H9 (cell line): Measurements from ENCODE around the gene MGST2. TPM values are rescaled to one million over a fixed set of nuclear protein-coding genes. Genes with fewer than 3 reads are reported as not detected.

Source experiments
- DNase-seq: peaks from one replicate; pipeline ENCODE4 v3.0.0-alpha.2; 2017
- H2AFZ ChIP-seq: one replicate; pipeline ENCODE4 v1.6.1; 2013; ENCODE audit warnings: mild to moderate bottlenecking, low read length, control low read depth, moderate library complexity
- H2AK5ac ChIP-seq: 2 replicates; pipeline ENCODE4 v1.6.1; 2013; ENCODE audit warnings: low read length, control low read depth, mixed read lengths; ENCODE audit not compliant: insufficient read length
- H2BK120ac ChIP-seq: one replicate; pipeline ENCODE4 v1.6.1; 2013; ENCODE audit warnings: low read depth, mild to moderate bottlenecking, low read length, control low read depth, inconsistent platforms; ENCODE audit not compliant: poor library complexity, severe bottlenecking
- H2BK12ac ChIP-seq: 2 replicates; pipeline ENCODE4 v1.6.1; 2013; ENCODE audit warnings: low read length, control low read depth, mixed read lengths, low read depth; ENCODE audit not compliant: insufficient read length
- H2BK15ac ChIP-seq: 2 replicates; pipeline ENCODE4 v1.6.1; 2013; ENCODE audit warnings: low read depth, low read length, control low read depth
- H2BK20ac ChIP-seq: one replicate; pipeline ENCODE4 v1.6.1; 2013; ENCODE audit warnings: low read depth, mild to moderate bottlenecking, low read length, control low read depth, inconsistent platforms; ENCODE audit not compliant: poor library complexity, severe bottlenecking
- H2BK5ac ChIP-seq: 2 replicates; pipeline ENCODE4 v1.6.1; 2013; ENCODE audit warnings: low read length, control low read depth, mixed read lengths; ENCODE audit not compliant: insufficient read length
- H3K14ac ChIP-seq: 2 replicates; pipeline ENCODE4 v1.6.1; 2013; ENCODE audit warnings: low read length, control low read depth; ENCODE audit not compliant: insufficient read depth
- H3K18ac ChIP-seq: 2 replicates; pipeline ENCODE4 v1.6.1; 2013; ENCODE audit warnings: low read depth, mild to moderate bottlenecking, mixed read lengths, low read length, control low read depth; ENCODE audit not compliant: insufficient read length
- H3K23ac ChIP-seq: 2 replicates; pipeline ENCODE4 v1.6.1; 2013; ENCODE audit warnings: low read length, control low read depth, mixed read lengths, low read depth; ENCODE audit not compliant: insufficient read length
- H3K23me2 ChIP-seq: 2 replicates; pipeline ENCODE4 v1.6.1; 2013; ENCODE audit warnings: low read depth, mild to moderate bottlenecking, mixed read lengths, low read length, control low read depth; ENCODE audit not compliant: insufficient read length, poor library complexity, severe bottlenecking
- H3K27ac ChIP-seq: 2 replicates; pipeline ENCODE4 v1.5.1; 2013; ENCODE audit warnings: low read length, control low read depth, mixed read lengths, low read depth; ENCODE audit not compliant: insufficient read length
- H3K27me3 ChIP-seq: 2 replicates; pipeline ENCODE4 v1.6.1; 2013; ENCODE audit warnings: low read length, control low read depth, inconsistent platforms; ENCODE audit not compliant: insufficient read depth
- H3K4ac ChIP-seq: 2 replicates; pipeline ENCODE4 v1.6.1; 2013; ENCODE audit warnings: low read depth, mild to moderate bottlenecking, control low read depth, inconsistent platforms, low read length, moderate library complexity
- H3K4me1 ChIP-seq: 2 replicates; pipeline ENCODE4 v1.6.1; 2013; ENCODE audit warnings: low read length, control low read depth, inconsistent platforms; ENCODE audit not compliant: insufficient read depth
- H3K4me2 ChIP-seq: 2 replicates; pipeline ENCODE4 v1.6.1; 2013; ENCODE audit warnings: low read length, control low read depth, mixed read lengths; ENCODE audit not compliant: insufficient read length, insufficient read depth
- H3K56ac ChIP-seq: 2 replicates; pipeline ENCODE4 v1.6.1; 2013; ENCODE audit warnings: low read depth, mild to moderate bottlenecking, mixed read lengths, low read length, control low read depth; ENCODE audit not compliant: insufficient read length
- H3K79me1 ChIP-seq: 2 replicates; pipeline ENCODE4 v1.6.1; 2013; ENCODE audit warnings: low read depth, mild to moderate bottlenecking, moderate library complexity, low read length, control low read depth, inconsistent platforms; ENCODE audit not compliant: insufficient read depth, poor library complexity, severe bottlenecking
- H3K79me2 ChIP-seq: 2 replicates; pipeline ENCODE4 v1.6.1; 2013; ENCODE audit warnings: low read length, control low read depth, inconsistent platforms; ENCODE audit not compliant: insufficient read depth
- H3K9ac ChIP-seq: 2 replicates; pipeline ENCODE4 v1.6.1; 2013; ENCODE audit warnings: low read length, control low read depth, mixed read lengths; ENCODE audit not compliant: insufficient read length; ENCODE audit errors: extremely low read depth
- H3K9me3 ChIP-seq: one replicate; pipeline ENCODE4 v1.6.1; 2013; ENCODE audit warnings: low read depth, low read length, inconsistent platforms; ENCODE audit not compliant: control insufficient read depth
- H3T11ph ChIP-seq: one replicate; pipeline ENCODE4 v1.6.1; 2013; ENCODE audit warnings: mild to moderate bottlenecking, low read length, control low read depth, inconsistent platforms
- H4K20me1 ChIP-seq: one replicate; pipeline ENCODE4 v1.6.1; 2013; ENCODE audit not compliant: control insufficient read depth, insufficient read length, insufficient read depth
- H4K5ac ChIP-seq: 2 replicates; pipeline ENCODE4 v1.6.1; 2013; ENCODE audit warnings: low read depth, mild to moderate bottlenecking, mixed read lengths, low read length, control low read depth; ENCODE audit not compliant: insufficient read length
- H4K8ac ChIP-seq: replicated peaks from 2 replicates; pipeline ENCODE4 v1.6.1; 2013; ENCODE audit warnings: low read length, control low read depth, mixed read lengths, low read depth; ENCODE audit not compliant: insufficient read length
- H4K91ac ChIP-seq: 2 replicates; pipeline ENCODE4 v1.6.1; 2013; ENCODE audit warnings: low read depth, mild to moderate bottlenecking, moderate library complexity, mixed read lengths, low read length, control low read depth; ENCODE audit not compliant: insufficient read length
- H3K27ac Mint-ChIP-seq, 3 experiments: 2 replicates in 2 of 3; 3 replicates in 1 of 3; pipeline ENCODE4 v1.8.0; 2020 to 2021; ENCODE audit warnings: mixed read lengths in 3 of 3, mild to moderate bottlenecking in 1 of 3, moderate library complexity in 1 of 3
- H3K27me3 Mint-ChIP-seq: 2 replicates; pipeline ENCODE4 v1.8.0; 2021; ENCODE audit warnings: low read depth, mild to moderate bottlenecking, moderate library complexity, mixed read lengths
- H3K36me3 Mint-ChIP-seq, 3 experiments: 2 replicates in 2 of 3; 3 replicates in 1 of 3; pipeline ENCODE4 v1.8.0; 2020 to 2021; ENCODE audit warnings: low read depth in 3 of 3, mixed read lengths in 3 of 3; ENCODE audit not compliant: insufficient read depth in 1 of 3
- H3K4me1 Mint-ChIP-seq, 2 experiments: 2 replicates each; pipeline ENCODE4 v1.8.0; 2020; ENCODE audit warnings: mixed read lengths in 2 of 2
- H3K4me3 Mint-ChIP-seq, 2 experiments: 2 replicates in 1 of 2; 3 replicates in 1 of 2; pipeline ENCODE4 v1.8.0; 2020 to 2021; ENCODE audit warnings: mild to moderate bottlenecking in 2 of 2, mixed read lengths in 2 of 2, moderate library complexity in 1 of 2
- H3K9me3 Mint-ChIP-seq, 2 experiments: 2 replicates in 1 of 2; 3 replicates in 1 of 2; pipeline ENCODE4 v1.8.0; 2020; ENCODE audit warnings: mild to moderate bottlenecking in 2 of 2, mixed read lengths in 2 of 2, moderate library complexity in 1 of 2
- WGBS: extraction: QIAGEN DNeasy Blood & Tissue Kit; methylation state at CpG from one replicate; pipeline ENCODE4 v1.1.7; 2013; ENCODE audit warnings: missing lambda C conversion rate, low lambda C conversion rate, mixed read lengths; ENCODE audit not compliant: insufficient read length; ENCODE audit errors: extremely low coverage; 5-methylcytosine and 5-hydroxymethylcytosine counted together
- total RNA-seq: library from RNA; stranded (reverse); gene quantifications from 2 replicates; pipeline ENCODE4 v1.2.1, GENCODE V29; 2021
- TF ChIP-seq, protein P1 (sequence below): fragments of 200-600 bp; sonication (generic); conservative IDR thresholded peaks from 3 replicates; pipeline ENCODE4 v1.8.0; 2021; ENCODE audit warnings: antibody characterized with exemption, mild to moderate bottlenecking

The MGST2 gene
- total RNA-seq, 1 experiment from 2014 or later = 6.4 TPM

DNA sequence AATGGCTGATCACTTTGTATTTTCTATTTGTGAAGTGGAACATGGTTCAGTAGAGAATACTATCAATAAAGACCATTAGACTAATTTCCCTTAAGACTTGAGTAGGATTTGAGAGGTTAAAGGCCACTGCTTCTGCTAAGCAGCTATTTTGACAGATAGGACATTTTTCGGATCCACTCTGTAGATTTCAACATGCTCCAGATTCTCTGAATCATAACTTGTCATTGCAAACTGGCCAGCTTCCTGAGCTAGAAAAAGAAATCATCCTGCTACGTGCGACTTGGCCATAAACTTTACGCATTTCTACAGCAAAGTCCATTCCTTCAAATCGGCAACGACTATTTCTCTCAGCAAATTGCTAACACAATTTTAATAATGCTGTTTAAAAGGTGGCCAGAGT lies 55.2 kb downstream of the MGST2 start:
- H3K9me3 Mint-ChIP-seq = no peaks in the 10 kb centered on the region
- H3K79me1 ChIP-seq = no peaks in the 10 kb centered on the region
- no peak overlapping the region for H3K4me2 ChIP-seq
- TF ChIP-seq, protein P1, sequence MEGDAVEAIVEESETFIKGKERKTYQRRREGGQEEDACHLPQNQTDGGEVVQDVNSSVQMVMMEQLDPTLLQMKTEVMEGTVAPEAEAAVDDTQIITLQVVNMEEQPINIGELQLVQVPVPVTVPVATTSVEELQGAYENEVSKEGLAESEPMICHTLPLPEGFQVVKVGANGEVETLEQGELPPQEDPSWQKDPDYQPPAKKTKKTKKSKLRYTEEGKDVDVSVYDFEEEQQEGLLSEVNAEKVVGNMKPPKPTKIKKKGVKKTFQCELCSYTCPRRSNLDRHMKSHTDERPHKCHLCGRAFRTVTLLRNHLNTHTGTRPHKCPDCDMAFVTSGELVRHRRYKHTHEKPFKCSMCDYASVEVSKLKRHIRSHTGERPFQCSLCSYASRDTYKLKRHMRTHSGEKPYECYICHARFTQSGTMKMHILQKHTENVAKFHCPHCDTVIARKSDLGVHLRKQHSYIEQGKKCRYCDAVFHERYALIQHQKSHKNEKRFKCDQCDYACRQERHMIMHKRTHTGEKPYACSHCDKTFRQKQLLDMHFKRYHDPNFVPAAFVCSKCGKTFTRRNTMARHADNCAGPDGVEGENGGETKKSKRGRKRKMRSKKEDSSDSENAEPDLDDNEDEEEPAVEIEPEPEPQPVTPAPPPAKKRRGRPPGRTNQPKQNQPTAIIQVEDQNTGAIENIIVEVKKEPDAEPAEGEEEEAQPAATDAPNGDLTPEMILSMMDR = no peak
- H3K27me3 ChIP-seq = peaks cover 7% of the 10 kb centered on the region; the same call in 1 of the 2 replicates
- peaks cover 0 to 5% of the 10 kb centered on the region in 2 experiments; a peak in 2 of 4 replicates for H3K4me1 Mint-ChIP-seq
- H3K4me3 Mint-ChIP-seq = no peak overlapping the region
- H3K56ac ChIP-seq = no peak overlapping the region
- H4K8ac ChIP-seq = no peak overlapping the region
- no peak overlapping the region for H2AK5ac ChIP-seq
- no peaks in the 10 kb centered on the region for H3K9me3 ChIP-seq
- H3K18ac ChIP-seq = no peak overlapping the region
- H4K20me1 ChIP-seq = no peaks in the 10 kb centered on the region
- DNase-seq = no peak
- H3K27me3 Mint-ChIP-seq = peaks cover 30% of the 10 kb centered on the region
- no peaks in the 10 kb centered on the region; a peak in 1 of 7 replicates for H3K36me3 Mint-ChIP-seq
- H2BK120ac ChIP-seq = no peak overlapping the region
- H3K23ac ChIP-seq = no peak overlapping the region
- no peak overlapping the region for H4K91ac ChIP-seq
- no peak overlapping the region for H3T11ph ChIP-seq
- H2BK12ac ChIP-seq = no peak overlapping the region
- H3K27ac ChIP-seq = no peak overlapping the region
- H3K14ac ChIP-seq = no peak overlapping the region
- H3K79me2 ChIP-seq = no peaks in the 10 kb centered on the region
- H3K4me1 ChIP-seq = no peaks in the 10 kb centered on the region
- H4K5ac ChIP-seq = no peak overlapping the region
- H3K4ac ChIP-seq = no peak overlapping the region
- no peak overlapping the region for H3K27ac Mint-ChIP-seq
- no peaks in the 10 kb centered on the region for H3K23me2 ChIP-seq
- no peak overlapping the region for H2BK15ac ChIP-seq
- H2BK5ac ChIP-seq = no peak overlapping the region
- H3K9ac ChIP-seq = no peak overlapping the region
- WGBS = no CpG with 5 or more reads among the region's 6 CpGs
- no peak overlapping the region for H2BK20ac ChIP-seq
- no peak overlapping the region for H2AFZ ChIP-seq
